Loucy (cell line): ENCODE results near the gene SMC3.

Source experiments
- H2AFZ ChIP-seq: fragments of 200-600 bp; sonication (generic); 2 replicates; pipeline ENCODE4 v1.6.0; 2016; ENCODE audit warnings: antibody characterized with exemption, mild to moderate bottlenecking, low read length, moderate library complexity
- H3F3A ChIP-seq: fragments of 200-600 bp; 2 replicates; pipeline ENCODE4 v1.6.0; 2016; ENCODE audit warnings: antibody characterized with exemption, low read depth, mild to moderate bottlenecking
- H3K27me3 ChIP-seq: fragments of 200-600 bp; sonication (generic); 2 replicates; pipeline ENCODE4 v1.6.1; 2014; ENCODE audit warnings: low read length, mild to moderate bottlenecking; ENCODE audit not compliant: insufficient read depth, poor library complexity, severe bottlenecking
- H3K36me3 ChIP-seq: fragments of 200-600 bp; sonication (generic); 2 replicates; pipeline ENCODE4 v1.6.1; 2016; ENCODE audit warnings: low read length; ENCODE audit not compliant: insufficient read depth
- H3K4me1 ChIP-seq: fragments of 200-600 bp; sonication (generic); 2 replicates; pipeline ENCODE4 v1.5.1; 2014; ENCODE audit warnings: low read length, mild to moderate bottlenecking; ENCODE audit not compliant: insufficient read depth, poor library complexity, severe bottlenecking
- H3K4me2 ChIP-seq: fragments of 200-600 bp; sonication (generic); 2 replicates; pipeline ENCODE4 v1.6.0; 2014; ENCODE audit warnings: antibody characterized with exemption, low read length, low read depth, mild to moderate bottlenecking; ENCODE audit not compliant: poor library complexity, severe bottlenecking
- H3K4me3 ChIP-seq: fragments of 200-600 bp; sonication (generic); 2 replicates; pipeline ENCODE4 v1.5.1; 2014; ENCODE audit warnings: low read length, mild to moderate bottlenecking, mixed read lengths; ENCODE audit not compliant: poor library complexity, severe bottlenecking
- H3K79me2 ChIP-seq: fragments of 200-600 bp; sonication (generic); 2 replicates; pipeline ENCODE4 v1.6.1; 2014; ENCODE audit warnings: low read length; ENCODE audit not compliant: insufficient read depth
- H3K9ac ChIP-seq: fragments of 200-600 bp; sonication (generic); 2 replicates; pipeline ENCODE4 v1.6.0; 2014; ENCODE audit warnings: mild to moderate bottlenecking, low read depth, low read length, moderate library complexity; ENCODE audit not compliant: poor library complexity, severe bottlenecking
- H3K9me2 ChIP-seq: fragments of 200-600 bp; sonication (generic); replicated peaks from 2 replicates; pipeline ENCODE4 v1.6.1; 2016; ENCODE audit warnings: low read depth, low read length, mixed read lengths
- H3K9me3 ChIP-seq: fragments of 200-600 bp; sonication (generic); 2 replicates; pipeline ENCODE4 v1.6.1; 2014; ENCODE audit warnings: mild to moderate bottlenecking, antibody characterized with exemption, low read length, low read depth; ENCODE audit not compliant: insufficient read depth
- H4K20me1 ChIP-seq: fragments of 200-600 bp; sonication (generic); 2 replicates; pipeline ENCODE4 v1.6.0; 2014; ENCODE audit warnings: antibody characterized with exemption, low read length, mild to moderate bottlenecking; ENCODE audit not compliant: insufficient read depth, poor library complexity, severe bottlenecking
- CTCF ChIP-seq: fragments of 200-600 bp; sonication (generic); conservative IDR thresholded peaks from 2 replicates; pipeline ENCODE4 v1.5.1; 2014; ENCODE audit warnings: mild to moderate bottlenecking, antibody characterized with exemption, low read length
- EZH2phosphoT487 ChIP-seq: fragments of 200-600 bp; IDR thresholded peaks from 2 replicates; pipeline ENCODE4 v1.6.1; 2018; ENCODE audit warnings: antibody characterized with exemption, mild to moderate bottlenecking, moderate library complexity, borderline replicate concordance

Gene SMC3

GRCh38 chr10:110567201-110568054 lies at the start of gene SMC3:
Gene SMC3 (plus strand): TSS chr10:110567695. CDS start chr10:110567817, 122 bp downstream.
- Histone ChIP-seq H3K79me2 (peaks cover 56% of the 10 kb centered on the region), H3K36me3 (no peaks in the 10 kb centered on the region), H3K27me3 (no peaks in the 10 kb centered on the region), H3K4me3 (peak within 1 kb of the TSS; percentile 88), H2AFZ (peak within 1 kb of the TSS; percentile 97), H3K9me3 (no peaks in the 10 kb centered on the region), H3K4me1 (peaks cover 35% of the 10 kb centered on the region), H3F3A (no peaks in the 10 kb centered on the region), H3K9me2 (no peaks in the 10 kb centered on the region), H3K4me2 (peak within 1 kb of the TSS; percentile 90), H4K20me1 (peaks cover 45% of the 10 kb centered on the region), H3K9ac (peak within 1 kb of the TSS; percentile 87)
- TF ChIP-seq CTCF (no peak), EZH2phosphoT487 (no peak)

- TF ChIP-seq CTCF, result no peak
- TF ChIP-seq EZH2phosphoT487, result no peak
- no peaks in the 10 kb centered on the region for H3F3A ChIP-seq
- no peak overlapping the region for H2AFZ ChIP-seq
Observed at GRCh38 chr10:110522365-110522988, 45.0 kb upstream of the SMC3 start.

GRCh38 chr10:110523736-110524135 lies 43.8 kb upstream of the SMC3 start:
- H3K9me2 ChIP-seq, result no peaks in the 10 kb centered on the region
- peaks cover 8% of the 10 kb centered on the region for H3K4me1 ChIP-seq
- H4K20me1 ChIP-seq, result no peaks in the 10 kb centered on the region
- H3K4me2 ChIP-seq, result no peak overlapping the region
- H2AFZ ChIP-seq, result no peak overlapping the region
- H3K4me3 ChIP-seq, result no peak overlapping the region
- H3K27me3 ChIP-seq, result no peaks in the 10 kb centered on the region
- H3K9ac ChIP-seq, result no peak overlapping the region
- no peaks in the 10 kb centered on the region for H3F3A ChIP-seq
- no peak for TF ChIP-seq CTCF
- TF ChIP-seq EZH2phosphoT487, result no peak
- no peaks in the 10 kb centered on the region for H3K9me3 ChIP-seq
- H3K79me2 ChIP-seq, result no peaks in the 10 kb centered on the region
- no peaks in the 10 kb centered on the region for H3K36me3 ChIP-seq

More at GRCh38 chr10:110522365-110522988, 45.0 kb upstream of the SMC3 start:
- Histone ChIP-seq H3K4me2 (no peak overlapping the region), H3K27me3 (no peaks in the 10 kb centered on the region), H3K36me3 (no peaks in the 10 kb centered on the region), H3K79me2 (no peaks in the 10 kb centered on the region), H3K4me3 (no peak overlapping the region), H4K20me1 (no peaks in the 10 kb centered on the region), H3K9me2 (no peaks in the 10 kb centered on the region), H3K9ac (no peak overlapping the region), H3K4me1 (peaks cover 8% of the 10 kb centered on the region), H3K9me3 (no peaks in the 10 kb centered on the region)
